Measurements from ENCODE around the gene FOXS1.

Gene FOXS1

GRCh38 chr20:31877684-31878083, 32.3 kb upstream of the FOXS1 start:
- TF ChIP-seq CTCF (IDR thresholded peaks at IDR 0.05): no peak
- Histone ChIP-seq H3K27ac (no peak overlapping the region), H3K27me3 (peaks cover 22% of the 10 kb centered on the region), H3K9me3 (no peaks in the 10 kb centered on the region), H3K4me3 (ENCODE audit: low read depth in 1 of 2, low read length in 1 of 2) (no peak overlapping the region), H3K4me1 (ENCODE audit: control insufficient read depth in 1 of 2, insufficient read depth in 1 of 2, low read depth in 1 of 2, low read length in 1 of 2) (peaks cover 18 to 23% of the 10 kb centered on the region in 2 experiments), H3K36me3 (no peaks in the 10 kb centered on the region)

GRCh38 chr20:31875671-31876070, 30.3 kb upstream of the FOXS1 start:
- no peaks in the 10 kb centered on the region for H3K36me3 ChIP-seq

GRCh38 chr20:31872406-31872805, 27.0 kb upstream of the FOXS1 start:
- no peak overlapping the region for H3K4me3 ChIP-seq (ENCODE audit: low read depth in 1 of 2, low read length in 1 of 2)
- H3K27me3 ChIP-seq: peaks cover 58% of the 10 kb centered on the region
- no peaks in the 10 kb centered on the region for H3K9me3 ChIP-seq
- no peaks in the 10 kb centered on the region for H3K36me3 ChIP-seq
- no peak for TF ChIP-seq CTCF (IDR thresholded peaks at IDR 0.05)
- H3K27ac ChIP-seq: no peak overlapping the region
- H3K4me1 ChIP-seq (ENCODE audit: control insufficient read depth in 1 of 2, insufficient read depth in 1 of 2, low read depth in 1 of 2, low read length in 1 of 2): peaks cover 11 to 29% of the 10 kb centered on the region in 2 experiments

More at GRCh38 chr20:31875671-31876070, 30.3 kb upstream of the FOXS1 start:
- H3K9me3 ChIP-seq: no peaks in the 10 kb centered on the region
- no peak for TF ChIP-seq CTCF (IDR thresholded peaks at IDR 0.05)
- H3K4me1 ChIP-seq (ENCODE audit: control insufficient read depth in 1 of 2, insufficient read depth in 1 of 2, low read depth in 1 of 2, low read length in 1 of 2): peaks cover 18 to 26% of the 10 kb centered on the region in 2 experiments
- H3K4me3 ChIP-seq (ENCODE audit: low read depth in 1 of 2, low read length in 1 of 2): no peak overlapping the region
- peaks cover 43% of the 10 kb centered on the region for H3K27me3 ChIP-seq
- H3K27ac ChIP-seq: no peak overlapping the region

- H3K4me1 ChIP-seq (ENCODE audit: control insufficient read depth in 1 of 2, insufficient read depth in 1 of 2, low read depth in 1 of 2, low read length in 1 of 2): peaks cover 11 to 29% of the 10 kb centered on the region in 2 experiments
- TF ChIP-seq CTCF (IDR thresholded peaks at IDR 0.05): no peak
- H3K4me3 ChIP-seq (ENCODE audit: low read depth in 1 of 2, low read length in 1 of 2): no peak overlapping the region
- no peaks in the 10 kb centered on the region for H3K9me3 ChIP-seq
- H3K27me3 ChIP-seq: peaks cover 66% of the 10 kb centered on the region
- no peaks in the 10 kb centered on the region for H3K36me3 ChIP-seq
- H3K27ac ChIP-seq: no peak overlapping the region
Measured at GRCh38 chr20:31871618-31871954, 26.2 kb upstream of the FOXS1 start.

GRCh38 chr20:31870726-31871617, 25.6 kb upstream of the FOXS1 start:
- no peak for TF ChIP-seq CTCF (IDR thresholded peaks at IDR 0.05)
- peak overlapping the region in 1 of 2 experiments; percentile 24 for H3K4me3 ChIP-seq (ENCODE audit: low read depth in 1 of 2, low read length in 1 of 2)
- no peaks in the 10 kb centered on the region for H3K36me3 ChIP-seq
- H3K27me3 ChIP-seq: peaks cover 71% of the 10 kb centered on the region
- H3K27ac ChIP-seq: no peak overlapping the region
- peaks cover 11 to 29% of the 10 kb centered on the region in 2 experiments for H3K4me1 ChIP-seq (ENCODE audit: control insufficient read depth in 1 of 2, insufficient read depth in 1 of 2, low read depth in 1 of 2, low read length in 1 of 2)
- no peaks in the 10 kb centered on the region for H3K9me3 ChIP-seq
